Right lobe of liver (tissue), 6 donors: ENCODE results near the gene ADH1C. TPM values are rescaled to one million over a fixed set of nuclear protein-coding genes. Genes with fewer than 3 reads are reported as not detected.

Source experiments
- ATAC-seq, 4 donors: fragments of 200-7000 bp; cut with Tn5 transposase; one replicate each; pipeline ENCODE4 v1.9.1; 2020; ENCODE audit warnings: mild to moderate bottlenecking in 4 of 4, moderate library complexity in 4 of 4
- DNase-seq, 3 donors: peaks; one replicate each; pipeline ENCODE4 v3.0.0-alpha.2; 2020
- H3K27ac ChIP-seq, 3 donors: fragments of 200-600 bp; one replicate each; pipeline ENCODE4 v1.8.0; 2022
- H3K27me3 ChIP-seq, 2 donors: fragments of 200-600 bp; one replicate each; pipeline ENCODE4 v1.8.0; 2022
- H3K36me3 ChIP-seq, 4 donors: fragments of 200-600 bp; sonication (generic) in 1 of 4; one replicate each; pipeline versions ENCODE4 v1.5.1 to v1.8.0; 2017 to 2022; ENCODE audit warnings: control low read depth in 1 of 4
- H3K4me1 ChIP-seq, 4 donors: fragments of 200-600 bp; sonication (generic) in 1 of 4; one replicate each; pipeline versions ENCODE4 v1.5.1 to v1.8.0; 2017 to 2022; ENCODE audit warnings: control low read depth in 1 of 4
- H3K4me3 ChIP-seq, 3 donors: fragments of 200-600 bp; one replicate each; pipeline ENCODE4 v1.8.0; 2022
- H3K9me3 ChIP-seq, 4 donors: fragments of 200-600 bp; sonication (generic) in 1 of 4; one replicate each; pipeline versions ENCODE4 v1.5.1 to v1.8.0; 2017 to 2022; ENCODE audit warnings: control low read depth in 1 of 4
- CTCF ChIP-seq, 4 donors: fragments of 200-600 bp in 3 of 4; fragments of 450-650 bp in 1 of 4; IDR thresholded peaks; one replicate each; pipeline versions ENCODE4 v1.5.1 to v1.8.0; 2016 to 2022; ENCODE audit warnings: antibody characterized with exemption in 4 of 4, mild to moderate bottlenecking in 2 of 4
- POLR2A ChIP-seq: fragments of 450-650 bp; IDR thresholded peaks from one replicate; pipeline ENCODE4 v1.6.1; 2017; ENCODE audit warnings: antibody characterized with exemption, mild to moderate bottlenecking
- WGBS: methylation state at CpG from one replicate; pipeline ENCODE4 v1.1.6; 2018; ENCODE audit warnings: low coverage, low lambda C conversion rate; ENCODE audit not compliant: insufficient coverage; ENCODE audit errors: missing lambda C conversion rate; 5-methylcytosine and 5-hydroxymethylcytosine counted together
- intact Hi-C, 2 donors: fragments of 100-400 bp; cut with DNase I; formaldehyde crosslinking; loops; one replicate each; pipeline versions ENCODE4 v1.11.2 to v1.14.1; 2022
- total RNA-seq, 6 experiments: library from RNA; depleted of rRNA in 2 of 6; stranded (reverse); fragments of >200 nt in 2 of 6; fragmentation: NEBNext Ultra II Directional in 3 of 6; extraction: Animal tissue kit (Norgen Biotek cat#: 25700) in 3 of 6; gene quantifications; one replicate each; pipeline versions ENCODE4 v1.1.0 to v1.2.4, GENCODE V29; 2016 to 2023
- donor health status: DM: no; HTN: yes; CAD: no.
- donor health status: DM: no; HTN: no; CAD: no.
- donor health status: DM: no; HTN: no; CAD: no.
- donor health status: DM: no; HTN: yes; CAD: no.
- donor health status: DM: no; HTN: yes; CAD: no.

ADH1C gene
- total RNA-seq, 6 experiments from 2014 or later, result 187 to 684 (median 490) TPM

DNA sequence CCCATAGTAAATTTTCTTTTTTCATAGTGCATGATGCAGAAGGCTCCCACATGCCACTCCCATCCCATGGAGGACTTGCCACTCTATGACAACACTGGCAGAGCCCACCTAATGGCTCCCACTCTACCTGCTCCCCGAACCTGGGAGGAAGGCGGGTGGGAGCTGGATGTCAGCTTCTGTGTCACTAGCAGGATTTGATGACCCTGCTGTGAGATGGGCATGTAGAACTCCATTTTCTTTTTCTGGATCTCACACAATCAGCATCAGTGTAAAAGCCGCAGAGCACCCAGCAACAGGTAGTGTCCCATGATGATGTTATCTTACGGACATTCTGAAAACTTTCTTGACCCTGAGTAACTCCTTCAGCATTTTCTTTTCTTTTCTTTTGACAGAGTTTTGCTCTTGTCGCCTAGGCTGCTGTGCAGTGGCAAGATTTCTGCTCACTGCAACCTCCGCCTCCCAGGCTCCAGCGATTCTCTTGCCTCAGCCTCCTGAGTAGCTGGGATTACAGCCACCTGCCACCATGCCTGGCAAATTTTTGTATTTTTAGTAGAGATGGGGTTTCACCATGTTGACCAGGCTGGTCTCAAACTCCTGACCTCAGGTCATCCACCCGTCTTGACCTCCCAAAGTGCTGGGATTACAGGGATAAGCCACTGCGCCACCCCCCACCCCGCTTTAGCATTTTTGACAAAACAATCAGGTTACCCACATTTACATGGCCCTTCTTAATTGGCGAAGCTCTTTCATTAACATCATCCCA, 46.7 kb downstream of the ADH1C start:
- intact Hi-C loops, result no loop called here
- no peak overlapping the region for H3K27ac ChIP-seq
- peaks cover 0 to 39% (median 17%) of the 10 kb centered on the region in 4 donors for H3K36me3 ChIP-seq
- no peaks in the 10 kb centered on the region for H3K9me3 ChIP-seq
- H3K4me1 ChIP-seq, result peaks cover 0 to 6% (median 0%) of the 10 kb centered on the region in 4 donors
- TF ChIP-seq POLR2A (peak; percentile 24), CTCF (IDR thresholded peaks at IDR 0.05) (no peak)
- H3K27me3 ChIP-seq, result no peaks in the 10 kb centered on the region
- H3K4me3 ChIP-seq, result no peak overlapping the region
- ATAC-seq (peak; percentile 43 to 76 (median 56)), DNase-seq (peak in 2 of 3 donors; percentile 81 to 86)
- WGBS, result 29% methylated on average over 11 of the region's 11 CpGs

- H3K4me1 ChIP-seq, result peaks cover 0 to 6% (median 0%) of the 10 kb centered on the region in 4 donors
- H3K4me3 ChIP-seq, result no peak overlapping the region
- no peak for TF ChIP-seq POLR2A
- TF ChIP-seq CTCF (IDR thresholded peaks at IDR 0.05), result no peak
- intact Hi-C loops, result no loop called here
- 57% methylated on average over 6 of the region's 7 CpGs for WGBS
- H3K27me3 ChIP-seq, result no peaks in the 10 kb centered on the region
- no peaks in the 10 kb centered on the region for H3K36me3 ChIP-seq
- H3K9me3 ChIP-seq, result no peaks in the 10 kb centered on the region
- no peak for ATAC-seq
- H3K27ac ChIP-seq, result peak overlapping the region in 2 of 3 donors; percentile 18 to 20
- no peak for DNase-seq
Measured at GRCh38 chr4:99301376-99302164, 51.0 kb downstream of the ADH1C start.

DNA sequence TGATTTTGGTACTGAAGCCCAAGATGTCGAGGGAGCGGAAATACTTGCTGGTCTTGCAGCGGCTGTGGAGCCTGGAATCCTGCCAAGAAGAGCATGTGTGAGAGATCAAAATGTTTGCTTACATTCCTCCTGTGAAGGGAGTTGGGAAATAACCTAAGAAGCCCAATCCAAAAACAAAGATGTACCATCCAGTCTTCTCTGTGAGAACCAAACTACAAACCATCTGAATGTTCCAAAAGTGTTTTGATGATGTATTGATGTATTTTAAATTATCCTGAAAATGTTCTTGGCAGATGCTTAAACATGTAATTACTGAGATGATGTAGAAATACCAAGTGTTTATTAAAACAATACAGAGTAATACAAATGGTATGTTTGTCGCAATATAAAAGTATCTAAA, 51.6 kb downstream of the ADH1C start:
- no peaks in the 10 kb centered on the region for H3K9me3 ChIP-seq
- DNase-seq, result peak; percentile 68 to 76 (median 71)
- H3K27ac ChIP-seq, result no peak overlapping the region
- no peaks in the 10 kb centered on the region for H3K36me3 ChIP-seq
- peak in 3 of 4 donors; percentile 7 to 65 (median 19) for ATAC-seq
- no peak for TF ChIP-seq CTCF (IDR thresholded peaks at IDR 0.05)
- no peak for TF ChIP-seq POLR2A
- H3K27me3 ChIP-seq, result no peaks in the 10 kb centered on the region
- intact Hi-C loops, result no loop called here
- H3K4me3 ChIP-seq, result no peak overlapping the region
- peaks cover 0 to 6% (median 0%) of the 10 kb centered on the region in 4 donors for H3K4me1 ChIP-seq
- WGBS, result 29% methylated on average over 4 of the region's 4 CpGs

DNA sequence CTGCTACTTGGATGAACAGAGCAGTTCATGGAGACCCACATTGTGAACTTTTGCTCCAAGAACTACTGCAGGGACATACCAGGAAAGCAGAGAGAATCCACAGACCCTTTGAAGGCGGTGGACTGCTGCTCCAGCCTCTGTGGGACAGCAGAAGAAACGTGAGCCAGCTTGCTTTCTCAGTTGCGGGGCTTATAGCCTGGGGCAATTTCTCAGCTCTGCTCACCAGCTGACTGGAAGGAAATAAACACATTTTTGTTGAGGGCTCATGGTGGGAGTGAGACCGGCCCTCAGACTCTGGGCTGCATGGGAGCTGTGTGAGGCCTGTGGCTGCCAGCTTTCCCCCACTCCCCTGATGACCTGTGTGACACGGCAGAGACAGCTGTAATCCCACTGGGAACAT, 59.2 kb downstream of the ADH1C start:
- intact Hi-C loops, result no loop called here
- no peak for TF ChIP-seq CTCF (IDR thresholded peaks at IDR 0.05)
- TF ChIP-seq POLR2A, result no peak
- Histone ChIP-seq H3K4me3 (no peak overlapping the region), H3K27ac (no peak overlapping the region), H3K9me3 (no peaks in the 10 kb centered on the region), H3K36me3 (peaks cover 0 to 4% (median 0%) of the 10 kb centered on the region in 4 donors), H3K27me3 (no peaks in the 10 kb centered on the region), H3K4me1 (peaks cover 0 to 16% (median 0%) of the 10 kb centered on the region in 4 donors)
- no CpG with 5 or more reads among the region's 5 CpGs for WGBS
- no peak for ATAC-seq
- no peak for DNase-seq
